Keratinocyte (primary cell): ENCODE results near the gene RAP1GAP. TPM values are rescaled to one million over a fixed set of nuclear protein-coding genes. Genes with fewer than 3 reads are reported as not detected.

Source experiments
- DNase-seq: peaks from one replicate; pipeline ENCODE4 v3.0.0-alpha.2; 2011; ENCODE audit warnings: low read depth, missing footprints, low spot score
- FAIRE-seq: peaks from 2 replicates; lab custom pipeline; 2011; peaks lifted over from hg19 to GRCh38; lab: Jason Lieb, UNC
- H2AFZ ChIP-seq: 2 replicates; pipeline ENCODE4 v1.6.0; 2012; ENCODE audit warnings: low read length, control low read depth, inconsistent platforms; ENCODE audit not compliant: control insufficient read depth
- H3K27ac ChIP-seq: 2 replicates; pipeline ENCODE4 v1.5.1; 2011; ENCODE audit warnings: low read length; ENCODE audit not compliant: control insufficient read depth, insufficient read depth
- H3K27me3 ChIP-seq: 3 replicates; pipeline ENCODE4 v1.6.0; 2011; ENCODE audit warnings: low read length; ENCODE audit not compliant: control insufficient read depth, insufficient read depth; ENCODE audit errors: extremely low read depth
- H3K36me3 ChIP-seq, 2 experiments: 2 replicates in 1 of 2; 3 replicates in 1 of 2; pipeline ENCODE4 v1.5.1; 2011; ENCODE audit warnings: low read length in 2 of 2, mild to moderate bottlenecking in 1 of 2; ENCODE audit not compliant: control insufficient read depth in 2 of 2, insufficient read depth in 2 of 2; ENCODE audit errors: extremely low read depth in 1 of 2
- H3K4me1 ChIP-seq: 3 replicates; pipeline ENCODE4 v1.5.1; 2011; ENCODE audit warnings: low read length; ENCODE audit not compliant: control insufficient read depth, insufficient read depth; ENCODE audit errors: extremely low read depth
- H3K4me2 ChIP-seq: 3 replicates; pipeline ENCODE4 v1.6.0; 2011; ENCODE audit warnings: low read depth, low read length; ENCODE audit not compliant: control insufficient read depth, insufficient read depth; ENCODE audit errors: extremely low read depth
- H3K4me3 ChIP-seq, 3 experiments: fragments of 200-600 bp in 1 of 3; sonication (generic) in 1 of 3; 2 replicates in 2 of 3; 3 replicates in 1 of 3; pipeline ENCODE4 v1.5.1; 2011 to 2016; ENCODE audit warnings: low read length in 3 of 3, mild to moderate bottlenecking in 3 of 3, control low read depth in 2 of 3, inconsistent platforms in 1 of 3, low read depth in 1 of 3, mixed read lengths in 1 of 3, mixed run types in 1 of 3, moderate library complexity in 1 of 3; ENCODE audit not compliant: control insufficient read depth in 2 of 3, insufficient read depth in 2 of 3; ENCODE audit errors: extremely low read depth in 1 of 3
- H3K79me2 ChIP-seq: 2 replicates; pipeline ENCODE4 v1.6.0; 2012; ENCODE audit warnings: low read length; ENCODE audit not compliant: control insufficient read depth, insufficient read depth
- H3K9ac ChIP-seq: 3 replicates; pipeline ENCODE4 v1.6.0; 2011; ENCODE audit warnings: low read length; ENCODE audit not compliant: control insufficient read depth, insufficient read depth; ENCODE audit errors: extremely low read depth
- H3K9me1 ChIP-seq: 3 replicates; pipeline ENCODE4 v1.6.0; 2011; ENCODE audit warnings: low read length; ENCODE audit not compliant: control insufficient read depth, insufficient read depth; ENCODE audit errors: extremely low read depth
- H3K9me3 ChIP-seq: 2 replicates; pipeline ENCODE4 v1.5.1; 2012; ENCODE audit warnings: low read depth, low read length; ENCODE audit not compliant: control insufficient read depth
- H4K20me1 ChIP-seq: 3 replicates; pipeline ENCODE4 v1.6.0; 2011; ENCODE audit warnings: low read length; ENCODE audit not compliant: control insufficient read depth, insufficient read depth; ENCODE audit errors: extremely low read depth
- EZH2 ChIP-seq: IDR thresholded peaks from one replicate; pipeline ENCODE4 v1.6.1; 2012; ENCODE audit warnings: inconsistent platforms, mild to moderate bottlenecking, low read length, moderate library complexity
- dilution Hi-C: fragments of 300-500 bp; cut with MboI; formaldehyde crosslinking; loops from one replicate; pipeline ENCODE4 v1.7.0; 2020; ENCODE audit warnings: low sequenced_read_pairs; ENCODE audit not compliant: extremely low pct_ligation_motif_present
- polyA plus RNA-seq, 5 experiments: library from polyadenylated mRNA; depleted of rRNA in 3 of 5; stranded (reverse) in 3 of 5; stranded (forward) in 1 of 5; unstranded in 1 of 5; fragments of >200 nt; gene quantifications; 1 replicate in 1 of 5; 2 replicates in 3 of 5; 3 replicates in 1 of 5; pipeline versions ENCODE4 v1.2.1 to v1.2.3, GENCODE V29; 2011 to 2012; ENCODE audit warnings: missing spikeins in 2 of 5, low read depth in 1 of 5, low replicate concordance in 1 of 5
- TF ChIP-seq, protein P1 (sequence below), 3 experiments: IDR thresholded peaks in 1 of 3; conservative IDR thresholded peaks in 1 of 3; optimal IDR thresholded peaks in 1 of 3; 2 replicates in 2 of 3; 3 replicates in 1 of 3; pipeline versions ENCODE3 to v1.5.1; 2011; ENCODE audit warnings: low read length in 3 of 3, mild to moderate bottlenecking in 3 of 3, moderate library complexity in 2 of 3, control low read depth in 1 of 3, inconsistent platforms in 1 of 3; ENCODE audit not compliant: insufficient read depth in 2 of 3; ENCODE audit errors: extremely low read depth in 1 of 3

RAP1GAP gene
- polyA plus RNA-seq, 1 donor (not counting 4 experiments of a cell fraction or from before 2014, with no cell fraction given) = 1.1 TPM

DNA sequence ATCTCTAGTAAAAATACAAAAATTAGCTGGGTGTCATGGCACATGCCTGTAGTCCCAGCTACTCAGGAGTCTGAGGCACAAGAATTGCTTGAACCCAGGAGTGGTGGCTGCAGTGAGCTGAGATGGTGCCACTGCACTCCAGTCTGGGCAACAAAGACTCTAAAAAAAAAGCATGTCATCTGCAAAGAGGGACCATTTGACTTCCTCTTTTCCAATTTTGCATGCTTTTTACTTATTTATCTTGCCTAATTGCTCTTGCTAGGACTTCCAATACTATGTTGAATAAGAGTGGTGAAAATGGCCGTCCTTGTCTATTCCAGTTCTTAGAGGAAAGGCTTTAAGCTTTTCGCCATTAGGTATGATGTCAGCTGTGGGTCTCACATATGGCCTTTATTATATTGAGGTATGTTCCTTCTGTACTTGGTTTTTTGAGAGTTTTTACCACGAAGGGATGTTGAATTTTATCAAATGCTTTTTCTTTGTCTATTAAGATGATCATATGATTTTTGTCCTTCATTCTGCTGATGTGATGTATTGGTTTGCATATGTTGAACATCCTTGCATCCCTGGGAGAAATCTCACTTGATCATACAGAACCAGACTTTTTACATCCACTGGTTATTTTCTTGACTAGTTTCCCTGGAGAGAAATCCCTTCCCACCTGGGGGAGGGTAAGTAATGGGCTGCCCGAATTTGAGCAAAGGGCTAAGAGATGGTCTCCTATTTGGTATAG lies 17.0 kb upstream of the RAP1GAP start:
- no peak for FAIRE-seq
- no peaks in the 10 kb centered on the region for H3K9me1 ChIP-seq

DNA sequence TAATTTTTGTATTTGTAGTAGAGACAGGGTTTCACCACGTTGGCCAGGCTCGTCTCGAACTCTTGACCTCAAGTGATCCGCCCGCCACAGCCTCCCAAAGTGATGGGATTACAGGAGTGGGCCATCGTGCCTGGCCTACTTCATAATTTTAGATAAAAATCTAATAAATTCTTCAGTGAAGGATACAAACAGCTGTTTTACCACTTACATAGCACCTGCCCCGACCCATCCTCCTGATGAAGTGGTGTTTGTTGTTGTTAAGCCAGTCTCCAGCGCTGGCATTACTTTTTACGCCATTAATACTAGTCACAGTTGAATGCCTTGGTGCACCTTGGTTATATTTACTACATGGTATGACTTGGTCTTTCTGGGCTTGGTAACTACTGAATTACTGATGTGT lies 12.3 kb upstream of the RAP1GAP start:
- Histone ChIP-seq H3K9me3 (no peaks in the 10 kb centered on the region), H3K4me2 (no peak overlapping the region), H3K4me3 (no peak overlapping the region), H3K9ac (no peak overlapping the region), H3K27me3 (no peaks in the 10 kb centered on the region), H3K27ac (no peak overlapping the region), H3K4me1 (no peaks in the 10 kb centered on the region), H3K36me3 (peaks cover 9 to 12% of the 10 kb centered on the region in 2 experiments), H3K79me2 (no peaks in the 10 kb centered on the region), H3K9me1 (no peaks in the 10 kb centered on the region), H4K20me1 (no peaks in the 10 kb centered on the region), H2AFZ (no peak overlapping the region)
- DNase-seq (no peak), FAIRE-seq (no peak)
- TF ChIP-seq EZH2 = no peak
- TF ChIP-seq, protein P1, sequence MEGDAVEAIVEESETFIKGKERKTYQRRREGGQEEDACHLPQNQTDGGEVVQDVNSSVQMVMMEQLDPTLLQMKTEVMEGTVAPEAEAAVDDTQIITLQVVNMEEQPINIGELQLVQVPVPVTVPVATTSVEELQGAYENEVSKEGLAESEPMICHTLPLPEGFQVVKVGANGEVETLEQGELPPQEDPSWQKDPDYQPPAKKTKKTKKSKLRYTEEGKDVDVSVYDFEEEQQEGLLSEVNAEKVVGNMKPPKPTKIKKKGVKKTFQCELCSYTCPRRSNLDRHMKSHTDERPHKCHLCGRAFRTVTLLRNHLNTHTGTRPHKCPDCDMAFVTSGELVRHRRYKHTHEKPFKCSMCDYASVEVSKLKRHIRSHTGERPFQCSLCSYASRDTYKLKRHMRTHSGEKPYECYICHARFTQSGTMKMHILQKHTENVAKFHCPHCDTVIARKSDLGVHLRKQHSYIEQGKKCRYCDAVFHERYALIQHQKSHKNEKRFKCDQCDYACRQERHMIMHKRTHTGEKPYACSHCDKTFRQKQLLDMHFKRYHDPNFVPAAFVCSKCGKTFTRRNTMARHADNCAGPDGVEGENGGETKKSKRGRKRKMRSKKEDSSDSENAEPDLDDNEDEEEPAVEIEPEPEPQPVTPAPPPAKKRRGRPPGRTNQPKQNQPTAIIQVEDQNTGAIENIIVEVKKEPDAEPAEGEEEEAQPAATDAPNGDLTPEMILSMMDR (optimal IDR thresholded peaks at IDR 0.05 in 1 of 3, IDR thresholded peaks at IDR 0.05 in 1 of 3, conservative IDR thresholded peaks at IDR 0.05 in 1 of 3; ENCODE audit: extremely low read depth in 1 of 3, insufficient read depth in 2 of 3, low read length in 3 of 3) = no peak
- dilution Hi-C loops = no loop called here

More for the DNA sequence above, 17.0 kb upstream of the RAP1GAP start:
- Histone ChIP-seq H3K4me1 (no peaks in the 10 kb centered on the region), H3K9ac (no peak overlapping the region), H3K4me3 (no peak overlapping the region), H3K36me3 (peaks cover 16 to 19% of the 10 kb centered on the region in 2 experiments), H3K9me3 (no peaks in the 10 kb centered on the region), H3K27ac (no peak overlapping the region), H2AFZ (no peak overlapping the region), H4K20me1 (no peaks in the 10 kb centered on the region), H3K27me3 (no peaks in the 10 kb centered on the region), H3K79me2 (no peaks in the 10 kb centered on the region), H3K4me2 (no peak overlapping the region)
- dilution Hi-C loops = no loop called here
- TF ChIP-seq EZH2 = no peak
- TF ChIP-seq, protein P1 (optimal IDR thresholded peaks at IDR 0.05 in 1 of 3, IDR thresholded peaks at IDR 0.05 in 1 of 3, conservative IDR thresholded peaks at IDR 0.05 in 1 of 3; ENCODE audit: extremely low read depth in 1 of 3, insufficient read depth in 2 of 3, low read length in 3 of 3) = no peak
- no peak for DNase-seq
